OCI-LY7 (cell line): ENCODE measurements around the gene SRC.

Experiments
- CTCF ChIP-seq: fragments of 200-600 bp; sonication (generic); conservative IDR thresholded peaks from 2 replicates; pipeline ENCODE4 v1.5.1; 2014; ENCODE audit warnings: mild to moderate bottlenecking, antibody characterized with exemption, low read length, moderate library complexity, mixed read lengths
- EZH2phosphoT487 ChIP-seq: fragments of 200-600 bp; sonication (generic); IDR thresholded peaks from 2 replicates; pipeline ENCODE4 v1.6.1; 2018; ENCODE audit warnings: low read depth, borderline replicate concordance, mild to moderate bottlenecking, mixed run types, antibody characterized with exemption, low read length, moderate library complexity, mixed read lengths

GRCh38 chr20:37361336-37361735 is 15.4 kb downstream of the SRC start:
- no peak for TF ChIP-seq CTCF
- TF ChIP-seq EZH2phosphoT487 = no peak
